OCI-LY1 (cell line): Measurements from ENCODE around the gene SYMPK.

Experiments used
- H2AFZ ChIP-seq: fragments of 200-600 bp; sonication (generic), shearing (Covaris generic); 2 replicates; pipeline ENCODE4 v1.6.0; 2014; ENCODE audit warnings: antibody characterized with exemption, mild to moderate bottlenecking, low read length
- H3F3A ChIP-seq: fragments of 200-600 bp; sonication (generic), shearing (Covaris generic); 2 replicates; pipeline ENCODE4 v1.6.0; 2014; ENCODE audit warnings: mild to moderate bottlenecking, antibody characterized with exemption, low read length, moderate library complexity; ENCODE audit not compliant: insufficient read depth
- H3K27ac ChIP-seq: fragments of 200-600 bp; sonication (generic); 2 replicates; pipeline ENCODE4 v1.5.1; 2014; ENCODE audit warnings: low read length, mixed run types, mild to moderate bottlenecking, low read depth; ENCODE audit not compliant: poor library complexity, severe bottlenecking
- H3K27me3 ChIP-seq: fragments of 200-600 bp; sonication (generic); 2 replicates; pipeline ENCODE4 v1.6.0; 2014; ENCODE audit warnings: antibody characterized with exemption, mild to moderate bottlenecking, low read length, moderate library complexity; ENCODE audit not compliant: insufficient read depth
- H3K36me3 ChIP-seq: fragments of 200-600 bp; sonication (generic); 2 replicates; pipeline ENCODE4 v1.6.1; 2014; ENCODE audit warnings: mild to moderate bottlenecking, antibody characterized with exemption, low read length, moderate library complexity, mixed read lengths; ENCODE audit not compliant: insufficient read depth
- H3K4me1 ChIP-seq: fragments of 200-600 bp; sonication (generic); 2 replicates; pipeline ENCODE4 v1.5.1; 2014; ENCODE audit warnings: mild to moderate bottlenecking, low read length, moderate library complexity; ENCODE audit not compliant: insufficient read depth, severe bottlenecking
- H3K4me2 ChIP-seq: fragments of 200-600 bp; sonication (generic), shearing (Covaris generic); 2 replicates; pipeline ENCODE4 v1.6.1; 2014; ENCODE audit warnings: low read length
- H3K4me3 ChIP-seq: fragments of 200-600 bp; sonication (generic); 2 replicates; pipeline ENCODE4 v1.5.1; 2014; ENCODE audit warnings: low read length, low read depth, mild to moderate bottlenecking, mixed read lengths; ENCODE audit not compliant: poor library complexity, severe bottlenecking
- H3K79me2 ChIP-seq: fragments of 200-600 bp; shearing (Covaris generic); 2 replicates; pipeline ENCODE4 v1.6.1; 2016; ENCODE audit warnings: mixed run types, low read length, mixed read lengths; ENCODE audit not compliant: insufficient read depth
- H3K9ac ChIP-seq: fragments of 200-600 bp; sonication (generic), shearing (Covaris generic); 2 replicates; pipeline ENCODE4 v1.6.1; 2014; ENCODE audit warnings: mild to moderate bottlenecking, low read length, mixed read lengths
- H3K9me2 ChIP-seq: fragments of 200-600 bp; sonication (generic), shearing (Covaris generic); 2 replicates; pipeline ENCODE4 v1.6.1; 2014; ENCODE audit warnings: low read depth, mild to moderate bottlenecking, low read length, mixed read lengths
- H3K9me3 ChIP-seq: fragments of 200-600 bp; shearing (Covaris generic); 2 replicates; pipeline ENCODE4 v1.6.1; 2014; ENCODE audit warnings: low read length, mixed read lengths
- H4K20me1 ChIP-seq: fragments of 200-600 bp; sonication (generic), shearing (Covaris generic); 2 replicates; pipeline ENCODE4 v1.6.0; 2016; ENCODE audit warnings: mild to moderate bottlenecking, low read length; ENCODE audit not compliant: insufficient read depth
- CTCF ChIP-seq: fragments of 200-600 bp; sonication (generic), shearing (Covaris generic); IDR thresholded peaks from 2 replicates; pipeline ENCODE4 v1.5.1; 2017; ENCODE audit warnings: mild to moderate bottlenecking, antibody characterized with exemption, low read length, moderate library complexity, mixed read lengths
- EZH2 ChIP-seq: fragments of 200-600 bp; sonication (generic), shearing (Covaris generic); IDR thresholded peaks from 2 replicates; pipeline ENCODE4 v1.8.0; 2017; ENCODE audit warnings: borderline replicate concordance, mixed run types, mild to moderate bottlenecking, antibody characterized with exemption, low read length, moderate library complexity, mixed read lengths

SYMPK gene

GRCh38 chr19:45906221-45906620 is 43.3 kb upstream of the SYMPK start:
- H3K27me3 ChIP-seq, result peaks cover under 1% of the 10 kb centered on the region; the same call in 1 of the 2 replicates
- no peak overlapping the region for H3K4me2 ChIP-seq
- no peaks in the 10 kb centered on the region for H3K9me3 ChIP-seq
- no peaks in the 10 kb centered on the region for H3K36me3 ChIP-seq
- H4K20me1 ChIP-seq, result no peaks in the 10 kb centered on the region
- no peak overlapping the region for H3K9ac ChIP-seq
- no peaks in the 10 kb centered on the region for H3K9me2 ChIP-seq
- H3K4me1 ChIP-seq, result peaks cover 10% of the 10 kb centered on the region
- no peak overlapping the region for H3K27ac ChIP-seq
- no peak overlapping the region for H3K4me3 ChIP-seq
- TF ChIP-seq CTCF (no peak), EZH2 (no peak)
- no peaks in the 10 kb centered on the region for H3K79me2 ChIP-seq
- H3F3A ChIP-seq, result no peaks in the 10 kb centered on the region
- H2AFZ ChIP-seq, result no peak overlapping the region

- Histone ChIP-seq H2AFZ (no peak overlapping the region), H3K4me1 (peaks cover 17% of the 10 kb centered on the region), H3K4me2 (no peak overlapping the region), H4K20me1 (no peaks in the 10 kb centered on the region), H3K9me2 (no peaks in the 10 kb centered on the region), H3K36me3 (peaks cover 8% of the 10 kb centered on the region; the same call in 1 of the 2 replicates), H3F3A (no peaks in the 10 kb centered on the region), H3K9me3 (no peaks in the 10 kb centered on the region), H3K9ac (no peak overlapping the region), H3K4me3 (no peak overlapping the region), H3K79me2 (no peaks in the 10 kb centered on the region), H3K27me3 (no peaks in the 10 kb centered on the region), H3K27ac (no peak overlapping the region)
- TF ChIP-seq EZH2, result no peak
- TF ChIP-seq CTCF, result no peak
Observed at GRCh38 chr19:45905011-45905410, 42.1 kb upstream of the SYMPK start.

- Histone ChIP-seq H3K4me3 (peak overlapping the region; percentile 96), H2AFZ (no peak overlapping the region), H3F3A (no peaks in the 10 kb centered on the region), H3K9me3 (no peaks in the 10 kb centered on the region), H4K20me1 (no peaks in the 10 kb centered on the region), H3K36me3 (peaks cover 23% of the 10 kb centered on the region; the same call in 1 of the 2 replicates), H3K9ac (peak overlapping the region; percentile 91), H3K4me1 (peaks cover 17% of the 10 kb centered on the region), H3K27me3 (no peaks in the 10 kb centered on the region), H3K4me2 (peak overlapping the region; percentile 85), H3K27ac (peak overlapping the region; percentile 31), H3K9me2 (no peaks in the 10 kb centered on the region), H3K79me2 (no peaks in the 10 kb centered on the region)
- TF ChIP-seq CTCF (no peak), EZH2 (no peak)
Observed at GRCh38 chr19:45902651-45903625, 40.0 kb upstream of the SYMPK start.
